ENCODE measurements around the gene C9orf43. TPM values are rescaled to one million over a fixed set of nuclear protein-coding genes. Genes with fewer than 3 reads are reported as not detected.
A peak's percentile ranks its signal among the peaks of the same experiment; 100 is the strongest.

The C9orf43 gene
- total RNA-seq, 1 experiment from 2014 or later: 0.28 TPM

GRCh38 chr9:113410207-113410864 lies at the start of gene C9orf43, which contains the start of gene POLE3 (continued):
- peak; percentile 92 for TF ChIP-seq ZNF281 (CRISPR knock-in tag; IDR thresholded peaks at IDR 0.05)
- TF ChIP-seq ZNF532 (CRISPR knock-in tag; IDR thresholded peaks at IDR 0.05; ENCODE audit: borderline replicate concordance): no peak
- peak; percentile 46; the same call in 1 of the 2 replicates for TF ChIP-seq E2F4 (CRISPR knock-in tag; IDR thresholded peaks at IDR 0.05; ENCODE audit: borderline replicate concordance, low read depth)
- no peak for TF ChIP-seq AFF4 (CRISPR knock-in tag; IDR thresholded peaks at IDR 0.05; ENCODE audit: borderline replicate concordance)
- no peak for TF ChIP-seq OVOL2 (CRISPR knock-in tag; IDR thresholded peaks at IDR 0.05; ENCODE audit: borderline replicate concordance)
- no peak for TF ChIP-seq ZNF416 (CRISPR knock-in tag; IDR thresholded peaks at IDR 0.05)
- TF ChIP-seq MLX (CRISPR knock-in tag; IDR thresholded peaks at IDR 0.05): no peak

GRCh38 chr9:113361304-113362018 lies 49.1 kb upstream of the C9orf43 start:
- Mint-ChIP-seq H3K27me3 (ENCODE audit: low read depth) (no peaks in the 10 kb centered on the region), H3K36me3 (no peaks in the 10 kb centered on the region), H3K9me3 (no peaks in the 10 kb centered on the region), H3K4me1 (peaks cover 12% of the 10 kb centered on the region), H3K4me3 (no peak overlapping the region), H3K27ac (no peak overlapping the region)
- ChIA-PET CTCF (interaction anchor here (0.7 kb wide), 1 partner anchor 15 kb away, joined by 3 read pairs; the partner anchor contains the start of gene HDHD3), POLR2A (no interaction called here)
- DNase-seq (ENCODE audit: low spot score) (no peak), ATAC-seq (no peak)
- TF ChIP-seq ERG (CRISPR knock-in tag; IDR thresholded peaks at IDR 0.05): no peak
